H1 (cell line): ENCODE results near the gene ZW10. TPM values are rescaled to one million over a fixed set of nuclear protein-coding genes. Genes with fewer than 3 reads are reported as not detected.

Experiments
- CTCF ChIA-PET: fragments of 300-600 bp; sonication (Branson Sonifier 250); formaldehyde crosslinking; loops from one replicate; lab custom pipeline; 2021; ENCODE audit not compliant: partially characterized antibody; lab: Charles Lee
- POLR2A ChIA-PET: fragments of 300-600 bp; sonication (Branson Sonifier 250); formaldehyde crosslinking; loops from one replicate; lab custom pipeline; 2021; ENCODE audit warnings: inconsistent platforms; ENCODE audit not compliant: partially characterized antibody; lab: Charles Lee
- DNase-seq, 2 experiments: peaks; one replicate each; pipeline versions ENCODE4 v3.0.0 to v3.0.0-alpha.2; 2010 to 2022; ENCODE audit warnings: low spot score in 2 of 2, low read depth in 1 of 2, mixed read lengths in 1 of 2
- FAIRE-seq: peaks from 2 replicates; lab custom pipeline; 2011; peaks lifted over from hg19 to GRCh38; lab: Jason Lieb, UNC
- H2AFZ ChIP-seq: 2 replicates; pipeline ENCODE4 v1.8.1; 2012; ENCODE audit warnings: low read length, inconsistent platforms
- H2AK5ac ChIP-seq: 2 replicates; pipeline ENCODE4 v1.6.1; 2013; ENCODE audit warnings: low read depth, low read length
- H2BK120ac ChIP-seq: replicated peaks from 2 replicates; pipeline ENCODE3; 2013; ENCODE audit warnings: low read depth, low read length, inconsistent platforms
- H2BK12ac ChIP-seq: 2 replicates; pipeline ENCODE4 v1.6.1; 2013; ENCODE audit warnings: low read depth, low read length
- H2BK15ac ChIP-seq: 2 replicates; pipeline ENCODE4 v1.6.1; 2013; ENCODE audit warnings: low read length
- H2BK20ac ChIP-seq: 2 replicates; pipeline ENCODE4 v1.6.1; 2013; ENCODE audit warnings: low read length
- H2BK5ac ChIP-seq: 2 replicates; pipeline ENCODE4 v1.6.1; 2013; ENCODE audit warnings: low read depth, low read length
- H3K14ac ChIP-seq: 2 replicates; pipeline ENCODE4 v1.6.1; 2013; ENCODE audit warnings: inconsistent platforms; ENCODE audit not compliant: insufficient read length
- H3K18ac ChIP-seq: 2 replicates; pipeline ENCODE4 v1.6.1; 2013; ENCODE audit warnings: low read length; ENCODE audit errors: extremely low read depth
- H3K23ac ChIP-seq: 2 replicates; pipeline ENCODE4 v1.6.1; 2013; ENCODE audit warnings: inconsistent platforms; ENCODE audit not compliant: insufficient read length
- H3K23me2 ChIP-seq: 2 replicates; pipeline ENCODE4 v1.6.1; 2013; ENCODE audit warnings: low read depth, low read length
- H3K27ac ChIP-seq: 2 replicates; pipeline ENCODE4 v1.6.1; 2011; ENCODE audit warnings: low read depth, low read length, inconsistent platforms
- H3K27me3 ChIP-seq, 4 experiments: replicated peaks in 1 of 4; 1 replicate in 1 of 4; 2 replicates in 3 of 4; pipeline versions ENCODE4 v1.6.1 to v1.8.1; 2011 to 2013; ENCODE audit warnings: low read length in 3 of 4, mild to moderate bottlenecking in 3 of 4, inconsistent platforms in 2 of 4, mixed read lengths in 2 of 4, moderate library complexity in 1 of 4; ENCODE audit not compliant: control insufficient read depth in 3 of 4, insufficient read depth in 3 of 4; ENCODE audit errors: extremely low read depth in 1 of 4
- H3K36me3 ChIP-seq, 4 experiments: 2 replicates each; pipeline versions ENCODE4 v1.6.1 to v1.8.1; 2011 to 2013; ENCODE audit warnings: mild to moderate bottlenecking in 4 of 4, low read length in 3 of 4, moderate library complexity in 2 of 4, control low read depth in 1 of 4, inconsistent platforms in 1 of 4; ENCODE audit not compliant: insufficient read depth in 4 of 4, control insufficient read depth in 2 of 4
- H3K4ac ChIP-seq: replicated peaks from 2 replicates; pipeline ENCODE3; 2013; ENCODE audit warnings: low read length, low read depth, mixed read lengths, inconsistent platforms; ENCODE audit not compliant: insufficient read length
- H3K4me1 ChIP-seq, 4 experiments: replicated peaks in 1 of 4; 1 replicate in 1 of 4; 2 replicates in 3 of 4; pipeline versions ENCODE4 v1.6.1 to v1.8.1; 2011 to 2013; ENCODE audit warnings: low read length in 3 of 4, inconsistent platforms in 2 of 4, mixed read lengths in 1 of 4; ENCODE audit not compliant: insufficient read depth in 4 of 4, control insufficient read depth in 3 of 4
- H3K4me2 ChIP-seq, 2 experiments: 2 replicates each; pipeline versions ENCODE4 v1.6.1 to v1.8.1; 2011 to 2013; ENCODE audit warnings: low read depth in 2 of 2, low read length in 2 of 2, control low read depth in 1 of 2, inconsistent platforms in 1 of 2, mild to moderate bottlenecking in 1 of 2; ENCODE audit not compliant: insufficient read depth in 1 of 2
- H3K4me3 ChIP-seq, 4 experiments: fragments of 200-600, 300-600 bp in 1 of 4; sonication (generic), shearing (Covaris generic), sonication (Bioruptor Twin) in 1 of 4; 2 replicates each; pipeline versions ENCODE4 v1.5.1 to v1.8.1; 2011 to 2016; ENCODE audit warnings: low read length in 4 of 4, low read depth in 3 of 4, control low read depth in 2 of 4, inconsistent platforms in 2 of 4, mild to moderate bottlenecking in 2 of 4, mixed read lengths in 1 of 4, moderate library complexity in 1 of 4; ENCODE audit not compliant: insufficient read depth in 2 of 4; ENCODE audit errors: extremely low read depth in 1 of 4
- H3K56ac ChIP-seq: replicated peaks from 2 replicates; pipeline ENCODE3; 2013; ENCODE audit warnings: low read depth, mild to moderate bottlenecking, mixed read lengths, low read length, inconsistent platforms; ENCODE audit not compliant: insufficient read length
- H3K79me1 ChIP-seq: 2 replicates; pipeline ENCODE4 v1.6.1; 2013; ENCODE audit warnings: low read depth, low read length, control low read depth
- H3K79me2 ChIP-seq, 2 experiments: 2 replicates each; pipeline versions ENCODE4 v1.6.1 to v1.8.1; 2012 to 2013; ENCODE audit warnings: low read length in 2 of 2, mild to moderate bottlenecking in 2 of 2, inconsistent platforms in 1 of 2; ENCODE audit not compliant: insufficient read depth in 2 of 2, control insufficient read depth in 1 of 2
- H3K9ac ChIP-seq, 4 experiments: replicated peaks in 1 of 4; 1 replicate in 1 of 4; 2 replicates in 3 of 4; pipeline versions ENCODE4 v1.6.1 to v1.8.1; 2011 to 2013; ENCODE audit warnings: low read depth in 3 of 4, low read length in 3 of 4, control low read depth in 2 of 4, mild to moderate bottlenecking in 2 of 4, moderate library complexity in 2 of 4, inconsistent platforms in 1 of 4; ENCODE audit errors: extremely low read depth in 1 of 4
- H3K9me3 ChIP-seq, 2 experiments: 2 replicates each; pipeline versions ENCODE4 v1.6.1 to v1.8.1; 2012 to 2013; ENCODE audit warnings: mild to moderate bottlenecking in 2 of 2, moderate library complexity in 2 of 2, control low read depth in 1 of 2, inconsistent platforms in 1 of 2, low read depth in 1 of 2, low read length in 1 of 2, mixed read lengths in 1 of 2; ENCODE audit not compliant: insufficient read depth in 2 of 2
- H4K20me1 ChIP-seq, 2 experiments: replicated peaks in 1 of 2; 2 replicates each; pipeline versions ENCODE3 to v1.8.1; 2011 to 2013; ENCODE audit warnings: inconsistent platforms in 2 of 2, low read length in 2 of 2, mild to moderate bottlenecking in 1 of 2; ENCODE audit not compliant: insufficient read depth in 2 of 2, control insufficient read depth in 1 of 2
- H4K5ac ChIP-seq: 2 replicates; pipeline ENCODE4 v1.6.1; 2013; ENCODE audit warnings: low read length, low read depth, mixed read lengths, inconsistent platforms; ENCODE audit not compliant: insufficient read length
- H4K8ac ChIP-seq: 2 replicates; pipeline ENCODE4 v1.8.0; 2013; ENCODE audit warnings: mild to moderate bottlenecking, moderate library complexity, low read length, inconsistent platforms; ENCODE audit not compliant: insufficient read depth; ENCODE audit errors: extremely low read depth
- H4K91ac ChIP-seq: replicated peaks from 2 replicates; pipeline ENCODE3; 2013; ENCODE audit warnings: low read length, mixed read lengths, inconsistent platforms; ENCODE audit not compliant: insufficient read length
- CTCF ChIP-seq, 3 experiments: IDR thresholded peaks; 1 replicate in 2 of 3; 2 replicates in 1 of 3; pipeline versions ENCODE4 v1.5.1 to v1.6.1; 2011; ENCODE audit warnings: low read length in 3 of 3, mild to moderate bottlenecking in 3 of 3, inconsistent platforms in 2 of 3, low read depth in 1 of 3, moderate library complexity in 1 of 3; ENCODE audit not compliant: insufficient read depth in 1 of 3; ENCODE audit errors: control extremely low read depth in 1 of 3
- FOSL1 ChIP-seq: IDR thresholded peaks from 2 replicates; pipeline ENCODE4 v1.6.1; 2011; ENCODE audit warnings: mild to moderate bottlenecking, low read depth, low read length, moderate library complexity; ENCODE audit not compliant: insufficient read depth
- MAFK ChIP-seq: IDR thresholded peaks from 2 replicates; pipeline ENCODE4 v1.6.1; 2012; ENCODE audit warnings: low read depth, mild to moderate bottlenecking, improper control_type of control experiment, low read length
- SIN3A ChIP-seq, 2 experiments: IDR thresholded peaks in 1 of 2; conservative IDR thresholded peaks in 1 of 2; 2 replicates each; pipeline ENCODE4 v1.6.1; 2011 to 2012; ENCODE audit warnings: low read length in 2 of 2, improper control_type of control experiment in 1 of 2, low read depth in 1 of 2, mild to moderate bottlenecking in 1 of 2
- SP4 ChIP-seq: IDR thresholded peaks from 2 replicates; pipeline ENCODE4 v1.6.1; 2012; ENCODE audit warnings: low read length, inconsistent platforms
- TBP ChIP-seq: IDR thresholded peaks from 2 replicates; pipeline ENCODE4 v1.6.1; 2011; ENCODE audit warnings: low read depth, low read length, improper control_type of control experiment
- ZNF274 ChIP-seq: IDR thresholded peaks from 2 replicates; pipeline ENCODE4 v1.7.0; 2012; ENCODE audit warnings: low read length, borderline replicate concordance; ENCODE audit errors: extremely low read depth
- WGBS, 2 experiments: shearing (Covaris generic) in 1 of 2; methylation state at CpG; one replicate each; pipeline versions ENCODE4 v1.1.6 to v1.1.7; 2013 to 2015; ENCODE audit warnings: low lambda C conversion rate in 2 of 2, mixed read lengths in 2 of 2, inconsistent platforms in 1 of 2, low coverage in 1 of 2, missing lambda C conversion rate in 1 of 2; ENCODE audit not compliant: insufficient replicate concordance in 2 of 2, insufficient coverage in 1 of 2, insufficient read length in 1 of 2; ENCODE audit errors: extremely low coverage in 1 of 2, missing lambda C conversion rate in 1 of 2; 5-methylcytosine and 5-hydroxymethylcytosine counted together
- polyA plus RNA-seq, 7 experiments: library from polyadenylated mRNA; depleted of rRNA in 3 of 7; stranded (reverse) in 5 of 7; unstranded in 2 of 7; fragments of >200 nt in 5 of 7; fragments of 200-250 nt in 2 of 7; gene quantifications; 1 replicate in 5 of 7; 2 replicates in 1 of 7; 4 replicates in 1 of 7; pipeline versions ENCODE4 v1.2.1 to v1.2.3, GENCODE V29; 2011 to 2013; ENCODE audit warnings: missing spikeins in 2 of 7, mixed read lengths in 2 of 7
- total RNA-seq: library from RNA; stranded (reverse); fragmentation: NEBNext Ultra II Directional; extraction: Animal tissue kit (Norgen Biotek cat#: 25700); gene quantifications from 2 replicates; pipeline ENCODE4 v1.2.1, GENCODE V29; 2021

Gene ZW10
- total and polyA plus RNA-seq, 2 of the 8 experiments (the other 6 are each of a cell fraction or from before 2014, with no cell fraction given), result 9.0 to 25.3 TPM

DNA sequence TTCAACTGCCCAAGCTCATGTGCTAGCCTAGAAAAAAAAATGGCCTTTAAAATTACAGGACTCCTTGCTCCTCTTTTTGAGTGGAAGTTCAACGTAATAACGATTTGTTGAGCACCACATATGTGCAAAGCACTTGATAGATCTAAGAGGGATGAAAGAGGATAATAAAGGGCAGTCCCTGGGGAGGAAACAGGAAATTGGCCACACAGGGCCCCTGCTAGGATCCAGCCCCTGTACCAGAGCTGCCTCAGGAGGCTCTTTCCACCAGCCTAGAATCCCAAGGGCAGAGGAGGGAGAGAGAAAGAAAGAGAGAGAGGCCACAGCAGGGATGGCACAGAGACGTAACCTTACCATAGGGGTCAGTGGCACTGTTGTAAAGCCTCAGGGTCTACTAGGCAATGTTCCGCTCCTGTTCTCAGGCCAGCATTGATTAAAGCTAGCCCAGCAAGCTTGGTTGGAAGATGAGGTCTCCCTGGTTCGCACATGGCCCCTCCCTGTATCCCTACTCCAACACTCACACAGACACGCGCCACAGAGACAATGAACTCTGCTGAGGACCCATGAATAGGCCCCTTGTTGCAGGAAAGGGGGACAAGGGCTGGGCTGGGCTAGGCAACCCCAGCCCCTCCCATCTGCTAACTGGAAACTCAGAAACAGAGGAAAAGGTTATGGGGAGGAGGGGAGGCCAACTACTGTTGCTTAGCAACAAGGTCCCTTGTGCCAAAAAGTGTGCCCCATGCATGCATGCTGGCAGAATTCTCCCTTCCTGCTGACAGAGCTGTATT is 67.4 kb downstream of the ZW10 start, which contains the start of gene TMPRSS5:
Gene TMPRSS5, minus strand, starts transcription at position 438 of the 785 bp plus-strand sequence. Its CDS starts 84 bp downstream, at position 354.
- no peak for FAIRE-seq
- CTCF ChIA-PET, result interaction anchor here (0.7 to 1.9 kb wide), 5 partner anchors 14 to 400 kb away, joined by 3 to 6 read pairs (median 4); no protein-coding TSS in a partner anchor

More for the DNA sequence above, 67.4 kb downstream of the ZW10 start, which contains the start of gene TMPRSS5:
- H3K23ac ChIP-seq, result no peak within 1 kb of the TSS
- no peak within 1 kb of the TSS for H3K4me3 ChIP-seq
- H4K91ac ChIP-seq, result no peak within 1 kb of the TSS
- no peak within 1 kb of the TSS for H3K18ac ChIP-seq
- H3K4me1 ChIP-seq, result peaks cover 0 to 5% (median 2%) of the 10 kb centered on the region in 4 experiments; a peak in 4 of 7 replicates
- peaks cover 7% of the 10 kb centered on the region in 2 experiments; a peak in 2 of 4 replicates for H3K9me3 ChIP-seq
- H3K79me2 ChIP-seq, result no peaks in the 10 kb centered on the region
- H2BK15ac ChIP-seq, result no peak within 1 kb of the TSS; the same call in 1 of the 2 replicates
- TF ChIP-seq ZNF274 (no peak), FOSL1 (no peak), TBP (no peak), SP4 (no peak), CTCF (IDR thresholded peaks at IDR 0.05; ENCODE audit: control extremely low read depth in 1 of 3, insufficient read depth in 1 of 3, low read depth in 1 of 3, low read length in 3 of 3) (no peak), SIN3A (conservative IDR thresholded peaks at IDR 0.05 in 1 of 2, IDR thresholded peaks at IDR 0.05 in 1 of 2; ENCODE audit: low read depth in 1 of 2, low read length in 2 of 2) (no peak), MAFK (no peak)
- no peak within 1 kb of the TSS for H2BK5ac ChIP-seq
- no peak within 1 kb of the TSS; the same call in 1 of the 2 replicates for H4K8ac ChIP-seq
- no peak within 1 kb of the TSS for H3K56ac ChIP-seq
- no peak within 1 kb of the TSS for H3K4me2 ChIP-seq
- H2BK20ac ChIP-seq, result no peak within 1 kb of the TSS
- H3K23me2 ChIP-seq, result no peaks in the 10 kb centered on the region
- peaks cover 0 to 4% (median 0%) of the 10 kb centered on the region in 4 experiments; a peak in 1 of 8 replicates for H3K36me3 ChIP-seq
- POLR2A ChIA-PET, result no interaction called here
- no peak within 1 kb of the TSS for H2BK12ac ChIP-seq
- DNase-seq, result no peak
- no peaks in the 10 kb centered on the region for H3K79me1 ChIP-seq
- no peak within 1 kb of the TSS for H3K14ac ChIP-seq
- no peak within 1 kb of the TSS for H3K27ac ChIP-seq
- WGBS, 2 experiments, result 89% methylated on average over 7 of the region's 7 CpGs; no CpG with 5 or more reads in 1 of the 2 experiments
- no peaks in the 10 kb centered on the region; a peak in 1 of 7 replicates for H3K27me3 ChIP-seq
- no peak within 1 kb of the TSS for H2BK120ac ChIP-seq
- H3K4ac ChIP-seq, result no peak within 1 kb of the TSS
- no peak within 1 kb of the TSS for H2AFZ ChIP-seq
- H4K20me1 ChIP-seq, result no peaks in the 10 kb centered on the region
- H3K9ac ChIP-seq, result no peak within 1 kb of the TSS
- H4K5ac ChIP-seq, result no peak within 1 kb of the TSS
- H2AK5ac ChIP-seq, result no peak within 1 kb of the TSS
